GM12892 (cell line): ENCODE results near the gene SMYD3.

ENCODE experiments used
- POLR2A ChIP-seq: IDR thresholded peaks from 2 replicates; pipeline ENCODE4 v1.6.1; 2011; ENCODE audit warnings: low read depth, low read length, control low read depth
- POLR2AphosphoS5 ChIP-seq: IDR thresholded peaks from 2 replicates; pipeline ENCODE4 v1.6.1; 2011; ENCODE audit warnings: low read depth, low read length, control low read depth

DNA sequence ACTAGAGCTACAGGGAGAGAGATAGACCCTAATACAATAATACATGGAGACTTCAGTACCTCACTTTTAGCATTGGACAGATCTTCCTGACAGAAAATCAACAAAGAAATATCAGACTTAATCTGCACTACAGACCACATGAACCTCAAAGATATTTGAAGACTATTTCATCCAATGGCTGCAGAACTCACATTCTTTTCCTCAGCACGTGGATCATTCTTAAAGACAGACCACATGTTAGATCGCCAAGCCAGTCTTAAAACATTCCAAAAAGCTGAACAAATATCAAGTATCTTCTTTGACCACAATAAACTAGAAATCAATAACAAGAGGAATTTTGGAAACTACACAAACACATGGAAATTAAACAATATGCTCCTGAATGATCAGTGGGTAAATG is 776.3 kb downstream of the SMYD3 start:
- no peak for TF ChIP-seq POLR2A
- TF ChIP-seq POLR2AphosphoS5, result no peak
